Mucosa of rectum (tissue), 2 donors: ENCODE results near the gene ERF.
"Not testable (repeated sequence)": the region's sequence is repeated elsewhere in the genome, so short reads cannot be mapped to it uniquely, and the experiment has no call there.

Source experiments
- H3K27ac ChIP-seq, 2 donors: one replicate each; pipeline ENCODE4 v1.7.0; 2013; ENCODE audit warnings: inconsistent platforms in 2 of 2, low read depth in 2 of 2, low read length in 2 of 2
- H3K27me3 ChIP-seq, 2 donors: one replicate each; pipeline ENCODE4 v1.7.0; 2013; ENCODE audit warnings: low read length in 2 of 2; ENCODE audit not compliant: control insufficient read depth in 2 of 2, insufficient read depth in 2 of 2
- H3K36me3 ChIP-seq, 2 donors: one replicate each; pipeline ENCODE4 v1.7.0; 2013; ENCODE audit warnings: low read length in 2 of 2; ENCODE audit not compliant: control insufficient read depth in 2 of 2, insufficient read depth in 2 of 2
- H3K4me1 ChIP-seq, 2 donors: one replicate each; pipeline ENCODE4 v1.7.0; 2013; ENCODE audit warnings: low read length in 2 of 2, mild to moderate bottlenecking in 1 of 2; ENCODE audit not compliant: control insufficient read depth in 2 of 2, insufficient read depth in 2 of 2
- H3K4me3 ChIP-seq, 2 donors: one replicate each; pipeline ENCODE4 v1.7.0; 2013; ENCODE audit warnings: low read length in 2 of 2
- H3K9ac ChIP-seq, 2 donors: one replicate each; pipeline ENCODE4 v1.7.0; 2013; ENCODE audit warnings: low read length in 2 of 2, low read depth in 1 of 2, mild to moderate bottlenecking in 1 of 2
- H3K9me3 ChIP-seq, 2 donors: one replicate each; pipeline ENCODE4 v1.7.0; 2013; ENCODE audit warnings: low read length in 2 of 2; ENCODE audit not compliant: control insufficient read depth in 2 of 2
- donor health status: healthy.
- donor health status: Normal muscosa, but diverticular disease.

The ERF gene

GRCh38 chr19:42269478-42270345, 14.8 kb upstream of the ERF start:
- H3K27me3 ChIP-seq: no peaks in the 10 kb centered on the region
- H3K9me3 ChIP-seq: no peaks in the 10 kb centered on the region
- H3K4me1 ChIP-seq: peaks cover 26% of the 10 kb centered on the region in 2 donors
- peak overlapping the region; percentile 91 to 93 for H3K9ac ChIP-seq
- H3K4me3 ChIP-seq: peak overlapping the region; percentile 86 to 89
- H3K36me3 ChIP-seq: peaks cover 23 to 26% of the 10 kb centered on the region in 2 donors
- peak overlapping the region; percentile 92 to 95 for H3K27ac ChIP-seq

GRCh38 chr19:42268704-42269477, 14.0 kb upstream of the ERF start, which contains the start of gene CIC:
Gene CIC, plus strand, starts transcription at chr19:42269252. Its CDS starts 2,532 bp downstream, at chr19:42271784.
- Histone ChIP-seq H3K9me3 (no peaks in the 10 kb centered on the region), H3K4me3 (peak within 1 kb of the TSS; percentile 86 to 93), H3K9ac (peak within 1 kb of the TSS; percentile 93 to 98), H3K27ac (peak within 1 kb of the TSS; percentile 96 to 99), H3K36me3 (peaks cover 18% of the 10 kb centered on the region in 2 donors), H3K4me1 (peaks cover 26% of the 10 kb centered on the region in 2 donors), H3K27me3 (no peaks in the 10 kb centered on the region)

GRCh38 chr19:42268142-42268703, 13.3 kb upstream of the ERF start:
- Histone ChIP-seq H3K9me3 (no peaks in the 10 kb centered on the region), H3K9ac (peak overlapping the region; percentile 92 to 98), H3K36me3 (peaks cover 11 to 13% of the 10 kb centered on the region in 2 donors), H3K4me3 (peak overlapping the region; percentile 78 to 93), H3K4me1 (peaks cover 26% of the 10 kb centered on the region in 2 donors), H3K27ac (peak overlapping the region; percentile 96 to 99), H3K27me3 (no peaks in the 10 kb centered on the region)

GRCh38 chr19:42267644-42268141, 12.8 kb upstream of the ERF start:
- H3K4me1 ChIP-seq: peaks cover 26% of the 10 kb centered on the region in 2 donors
- peak overlapping the region; percentile 96 to 99 for H3K27ac ChIP-seq
- H3K36me3 ChIP-seq: peaks cover 8 to 10% of the 10 kb centered on the region in 2 donors
- peak overlapping the region; percentile 63 to 78 for H3K4me3 ChIP-seq
- H3K9ac ChIP-seq: peak overlapping the region; percentile 81 to 92
- H3K27me3 ChIP-seq: no peaks in the 10 kb centered on the region
- no peaks in the 10 kb centered on the region for H3K9me3 ChIP-seq

- H3K36me3 ChIP-seq, H3K4me3 ChIP-seq, H3K9ac ChIP-seq: not testable (repeated sequence)
These were observed 12.1 kb upstream of the ERF start for GRCh38 chr19:42266928-42267603.

GRCh38 chr19:42266105-42266504, 11.2 kb upstream of the ERF start:
- not testable (repeated sequence) for H3K27ac ChIP-seq, H3K27me3 ChIP-seq, H3K4me3 ChIP-seq, H3K36me3 ChIP-seq, H3K9me3 ChIP-seq, H3K9ac ChIP-seq
- peaks cover 22 to 23% of the 10 kb centered on the region in 2 donors for H3K4me1 ChIP-seq

More at GRCh38 chr19:42266928-42267603, 12.1 kb upstream of the ERF start:
- peaks cover 26% of the 10 kb centered on the region in 2 donors for H3K4me1 ChIP-seq
- H3K9me3 ChIP-seq, H3K27me3 ChIP-seq, H3K27ac ChIP-seq: not testable (repeated sequence)

GRCh38 chr19:42261763-42262162, 6.8 kb upstream of the ERF start:
- no peak overlapping the region for H3K4me3 ChIP-seq
- no peaks in the 10 kb centered on the region for H3K36me3 ChIP-seq
- peaks cover 0 to 3% of the 10 kb centered on the region in 2 donors for H3K4me1 ChIP-seq
- no peak overlapping the region for H3K27ac ChIP-seq
- no peaks in the 10 kb centered on the region for H3K27me3 ChIP-seq
- no peak overlapping the region for H3K9ac ChIP-seq
- no peaks in the 10 kb centered on the region for H3K9me3 ChIP-seq

- not testable (repeated sequence) for H3K4me3 ChIP-seq, H3K36me3 ChIP-seq, H3K9ac ChIP-seq, H3K27me3 ChIP-seq, H3K9me3 ChIP-seq, H3K27ac ChIP-seq
- H3K4me1 ChIP-seq: peaks cover 9 to 20% of the 10 kb centered on the region in 2 donors
These were observed 2.9 kb upstream of the ERF start for GRCh38 chr19:42257842-42258241.
